Stomach smooth muscle (tissue), 2 donors: Measurements from ENCODE around the gene ENC1.

Source experiments
- H3K27ac ChIP-seq: one replicate; pipeline ENCODE4 v1.7.0; 2013; ENCODE audit warnings: mild to moderate bottlenecking, low read length, inconsistent platforms
- H3K27me3 ChIP-seq, 2 donors: one replicate each; pipeline ENCODE4 v1.7.0; 2013; ENCODE audit warnings: low read length in 2 of 2; ENCODE audit not compliant: insufficient read depth in 2 of 2, control insufficient read depth in 1 of 2
- H3K36me3 ChIP-seq, 2 donors: one replicate each; pipeline ENCODE4 v1.7.0; 2013; ENCODE audit warnings: low read length in 2 of 2; ENCODE audit not compliant: control insufficient read depth in 2 of 2, insufficient read depth in 2 of 2
- H3K4me1 ChIP-seq: one replicate; pipeline ENCODE4 v1.7.0; 2013; ENCODE audit warnings: low read length; ENCODE audit not compliant: control insufficient read depth, insufficient read depth
- H3K4me3 ChIP-seq, 2 donors: one replicate each; pipeline ENCODE4 v1.7.0; 2013; ENCODE audit warnings: low read length in 2 of 2
- H3K9ac ChIP-seq, 2 donors: one replicate each; pipeline ENCODE4 v1.7.0; 2013; ENCODE audit warnings: low read length in 2 of 2, mild to moderate bottlenecking in 1 of 2
- H3K9me3 ChIP-seq, 2 donors: one replicate each; pipeline ENCODE4 v1.7.0; 2013; ENCODE audit warnings: low read length in 2 of 2; ENCODE audit not compliant: control insufficient read depth in 2 of 2
- donor health status: healthy.
- donor health status: Pancreatic carcinoma.

The ENC1 gene

DNA sequence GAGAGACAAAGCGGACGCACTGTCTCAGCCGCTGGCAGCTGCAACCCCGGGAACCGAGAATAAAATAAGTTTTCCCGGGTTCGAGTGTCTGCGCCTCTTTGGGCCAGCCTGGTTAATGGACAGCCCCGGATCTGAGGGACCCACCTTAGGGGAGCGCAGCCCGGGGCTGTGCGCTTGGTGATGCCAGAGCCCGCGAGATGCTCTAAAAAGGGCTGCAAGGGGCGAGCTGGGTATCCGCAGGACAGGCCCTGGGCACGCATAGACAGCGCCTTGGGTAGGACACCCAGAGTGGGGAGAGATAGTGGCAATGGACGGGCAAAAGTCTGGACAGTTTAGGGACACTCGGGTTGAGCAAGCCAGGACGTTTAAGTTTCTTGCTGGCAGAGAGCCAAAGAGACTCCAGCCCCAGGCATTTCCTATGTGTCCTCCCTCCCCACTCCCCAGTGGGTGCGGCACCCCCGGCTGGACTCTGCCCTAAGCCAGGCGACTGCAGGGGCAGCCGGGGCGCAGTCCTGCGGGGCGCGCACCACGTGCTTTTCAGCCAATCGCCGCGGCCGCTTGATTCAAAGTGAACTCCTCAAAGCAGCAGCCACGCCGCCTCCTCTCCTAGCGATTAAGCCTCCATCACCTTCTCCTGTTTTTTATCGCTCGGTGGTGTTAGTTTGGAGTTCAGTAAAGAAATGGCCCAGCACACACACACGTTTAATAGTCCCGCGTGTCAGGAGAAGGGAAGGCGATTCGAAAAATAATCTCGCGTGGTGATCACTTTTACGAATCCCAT, 616 bp upstream of the ENC1 start:
- Histone ChIP-seq H3K9me3 (no peaks in the 10 kb centered on the region), H3K9ac (peak overlapping the region; percentile 14 to 48), H3K27ac (peak overlapping the region; percentile 18), H3K36me3 (no peaks in the 10 kb centered on the region), H3K4me1 (peaks cover 25% of the 10 kb centered on the region), H3K27me3 (no peaks in the 10 kb centered on the region), H3K4me3 (peak overlapping the region; percentile 70 to 92)

- Histone ChIP-seq H3K4me1 (peaks cover 25% of the 10 kb centered on the region), H3K27me3 (no peaks in the 10 kb centered on the region), H3K36me3 (no peaks in the 10 kb centered on the region), H3K9ac (peak overlapping the region; percentile 46 to 62), H3K4me3 (peak overlapping the region; percentile 70 to 92), H3K27ac (peak overlapping the region; percentile 18), H3K9me3 (no peaks in the 10 kb centered on the region)
These were observed 600 bp downstream of the ENC1 start for GRCh38 chr5:74639807-74640449.

DNA sequence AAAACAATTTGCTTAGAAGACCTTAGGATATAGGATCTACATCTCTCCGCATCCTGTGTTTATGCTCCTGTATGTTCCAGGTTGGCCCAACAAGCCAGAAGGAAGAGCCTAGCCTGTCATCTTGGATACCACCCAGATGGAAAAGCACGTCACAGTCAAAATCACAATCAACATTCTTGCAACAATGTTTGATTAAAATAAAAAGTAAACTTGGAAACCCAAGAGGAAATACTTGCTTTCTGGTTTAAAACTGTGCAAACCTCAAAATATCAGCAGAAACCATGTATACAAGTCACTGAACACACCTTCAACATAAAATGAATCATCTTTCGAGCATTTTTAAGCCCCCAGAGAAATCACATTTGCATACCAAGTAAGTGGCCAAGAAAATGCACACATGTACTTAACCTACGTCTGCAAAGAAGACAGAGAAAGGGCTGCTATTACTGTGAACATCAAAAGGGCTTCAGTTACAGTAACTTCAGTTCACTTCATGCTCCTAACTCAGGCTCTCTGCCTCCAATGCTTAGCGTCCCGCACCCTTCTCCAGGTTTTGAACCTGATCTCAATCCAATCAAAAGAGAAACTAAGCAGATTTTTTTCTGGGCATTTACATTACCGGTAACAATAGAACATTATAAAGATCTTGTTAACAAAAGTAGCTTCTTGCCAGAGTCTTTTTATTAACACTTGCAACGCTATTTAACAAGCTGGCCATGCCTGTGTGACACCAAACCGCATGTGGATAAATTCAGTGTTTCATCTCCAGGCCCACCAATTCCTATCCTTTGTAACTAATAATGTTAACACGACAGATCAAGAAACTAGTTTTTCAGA, 1.3 kb downstream of the ENC1 start:
- no peak overlapping the region for H3K27ac ChIP-seq
- no peaks in the 10 kb centered on the region for H3K9me3 ChIP-seq
- H3K4me3 ChIP-seq: peak overlapping the region; percentile 70 to 92
- no peaks in the 10 kb centered on the region for H3K27me3 ChIP-seq
- H3K36me3 ChIP-seq: no peaks in the 10 kb centered on the region
- peak overlapping the region in 1 of 2 donors; percentile 62 for H3K9ac ChIP-seq
- H3K4me1 ChIP-seq: peaks cover 25% of the 10 kb centered on the region

DNA sequence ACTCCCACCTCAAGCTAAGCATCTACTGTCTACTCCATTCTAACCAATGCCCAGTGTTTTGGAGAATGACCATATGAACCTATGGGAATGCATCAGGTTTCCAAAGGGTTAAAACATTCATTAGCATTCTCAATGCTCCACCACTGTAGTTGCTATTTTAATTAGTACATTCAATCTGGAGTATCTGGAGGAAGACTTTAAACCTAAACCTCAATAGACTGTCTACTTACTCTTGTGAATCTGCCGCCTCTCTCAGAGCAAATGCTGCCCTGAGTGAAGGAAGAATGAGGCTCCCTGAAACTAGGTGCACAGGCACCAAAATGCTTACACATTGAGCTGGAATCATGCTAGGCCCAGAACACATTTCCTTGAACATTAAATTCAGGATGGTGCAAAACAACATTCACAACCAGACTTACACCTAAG, 2.0 kb downstream of the ENC1 start:
- Histone ChIP-seq H3K4me1 (peaks cover 25% of the 10 kb centered on the region), H3K4me3 (peak overlapping the region; percentile 32 to 92), H3K27ac (no peak overlapping the region), H3K36me3 (no peaks in the 10 kb centered on the region), H3K9me3 (no peaks in the 10 kb centered on the region), H3K27me3 (no peaks in the 10 kb centered on the region), H3K9ac (peak overlapping the region in 1 of 2 donors; percentile 13)

DNA sequence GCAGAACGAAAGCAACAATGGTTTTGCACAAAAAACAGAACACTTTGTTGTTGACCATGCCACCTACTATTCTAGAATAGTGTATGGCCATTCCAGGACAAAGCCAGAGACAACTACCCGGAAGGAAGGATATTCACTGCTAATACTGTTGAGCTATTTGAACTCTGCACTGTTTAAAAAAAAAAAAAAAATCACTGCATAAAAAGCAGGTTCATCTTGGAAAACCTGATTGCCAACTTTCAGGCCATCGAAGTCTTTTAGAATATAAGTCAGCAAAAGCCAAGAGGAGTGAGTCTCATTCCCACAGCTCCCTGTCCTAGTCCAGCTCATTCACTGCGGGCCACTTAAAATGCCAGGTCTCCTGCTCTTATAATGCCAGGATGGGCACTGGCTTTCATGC, 4.0 kb downstream of the ENC1 start:
- no peak overlapping the region for H3K27ac ChIP-seq
- H3K9ac ChIP-seq: no peak overlapping the region
- peaks cover 18% of the 10 kb centered on the region for H3K4me1 ChIP-seq
- no peaks in the 10 kb centered on the region for H3K9me3 ChIP-seq
- H3K27me3 ChIP-seq: no peaks in the 10 kb centered on the region
- H3K36me3 ChIP-seq: no peaks in the 10 kb centered on the region
- no peak overlapping the region for H3K4me3 ChIP-seq

- no peak overlapping the region for H3K27ac ChIP-seq
These were observed 4.4 kb downstream of the ENC1 start for GRCh38 chr5:74636149-74636548.

DNA sequence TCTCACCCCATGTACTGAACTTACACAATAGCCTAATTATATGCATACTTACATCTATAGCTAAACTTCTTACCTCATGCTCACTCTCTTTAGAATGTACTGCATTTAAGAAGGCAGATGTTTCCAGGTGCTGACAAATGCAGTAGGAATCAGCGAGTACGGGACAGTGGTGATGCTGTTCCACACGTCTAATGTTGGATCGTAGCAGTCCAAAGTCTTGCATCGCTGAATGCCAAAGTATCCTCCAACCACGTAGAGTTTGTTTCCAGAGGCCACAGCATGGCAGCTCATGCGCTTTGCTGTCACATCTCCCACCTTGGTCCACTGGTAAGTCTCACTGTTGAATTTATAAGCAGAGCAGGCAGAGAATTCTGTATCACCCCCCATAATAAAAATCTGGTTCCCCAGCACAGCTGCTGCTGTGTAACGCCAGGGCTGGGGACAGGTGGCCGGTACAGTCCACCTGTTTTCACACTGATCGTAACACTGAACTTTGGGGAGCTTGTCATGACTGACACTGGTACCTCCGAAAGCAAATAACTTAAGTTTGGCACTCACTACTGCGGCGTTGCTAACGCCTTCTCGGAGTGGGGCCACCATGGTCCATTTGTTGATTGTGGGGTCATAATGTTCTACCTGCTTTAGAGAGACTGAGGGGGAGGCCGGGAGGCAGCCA, 5.8 kb downstream of the ENC1 start:
- Histone ChIP-seq H3K9ac (no peak overlapping the region), H3K27ac (no peak overlapping the region), H3K4me3 (no peak overlapping the region), H3K4me1 (peaks cover 6% of the 10 kb centered on the region), H3K27me3 (no peaks in the 10 kb centered on the region), H3K36me3 (no peaks in the 10 kb centered on the region), H3K9me3 (no peaks in the 10 kb centered on the region)

More at GRCh38 chr5:74636149-74636548, 4.4 kb downstream of the ENC1 start:
- H3K4me3 ChIP-seq: no peak overlapping the region
- no peaks in the 10 kb centered on the region for H3K36me3 ChIP-seq
- no peak overlapping the region for H3K9ac ChIP-seq
- no peaks in the 10 kb centered on the region for H3K9me3 ChIP-seq
- peaks cover 15% of the 10 kb centered on the region for H3K4me1 ChIP-seq
- no peaks in the 10 kb centered on the region for H3K27me3 ChIP-seq

GRCh38 chr5:74633695-74634094, 6.8 kb downstream of the ENC1 start:
- Histone ChIP-seq H3K4me1 (no peaks in the 10 kb centered on the region), H3K27me3 (no peaks in the 10 kb centered on the region)

DNA sequence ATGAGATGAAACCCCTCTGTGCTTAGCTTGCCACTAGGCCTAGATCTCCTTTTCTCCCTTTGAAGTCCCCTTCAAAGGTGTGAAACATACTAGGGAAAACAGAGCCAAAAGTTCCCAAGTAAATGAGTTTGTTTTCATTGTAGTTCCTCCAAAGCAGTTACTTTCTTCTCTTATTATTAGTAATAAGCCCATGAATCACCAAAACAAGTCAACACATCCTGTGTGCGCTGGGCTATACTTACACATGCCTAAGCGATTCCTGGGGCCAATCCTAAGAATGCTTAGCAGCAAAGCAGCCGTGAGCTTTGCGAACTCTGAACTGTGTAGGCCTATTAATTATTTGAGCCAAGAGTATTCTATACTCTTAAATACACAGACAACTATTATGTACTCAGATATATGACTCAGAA, 7.6 kb downstream of the ENC1 start:
- Histone ChIP-seq H3K4me3 (no peak overlapping the region), H3K27me3 (no peaks in the 10 kb centered on the region), H3K9ac (no peak overlapping the region), H3K4me1 (no peaks in the 10 kb centered on the region), H3K27ac (no peak overlapping the region), H3K36me3 (no peaks in the 10 kb centered on the region), H3K9me3 (no peaks in the 10 kb centered on the region)

More at GRCh38 chr5:74633695-74634094, 6.8 kb downstream of the ENC1 start:
- Histone ChIP-seq H3K4me3 (no peak overlapping the region), H3K9ac (no peak overlapping the region), H3K9me3 (no peaks in the 10 kb centered on the region), H3K36me3 (no peaks in the 10 kb centered on the region), H3K27ac (no peak overlapping the region)
